Esophagus squamous epithelium (tissue), 5 donors: ENCODE measurements around the gene ODAD4. TPM values are rescaled to one million over a fixed set of nuclear protein-coding genes. Genes with fewer than 3 reads are reported as not detected.

Experiments used
- DNase-seq: peaks from one replicate; lab custom pipeline; 2025; lab: John Stamatoyannopoulos, UW
- H3K27ac ChIP-seq, 4 donors: fragments of 200-600 bp; sonication (generic); one replicate each; pipeline ENCODE4 v1.5.1; 2016 to 2019; ENCODE audit warnings: mild to moderate bottlenecking in 1 of 4
- H3K27me3 ChIP-seq, 4 donors: fragments of 200-600 bp; sonication (generic); 1 replicate in 3 of 4; 2 replicates in 1 of 4; pipeline versions ENCODE4 v1.5.1 to v1.6.0; 2017 to 2021; ENCODE audit warnings: antibody characterized with exemption in 1 of 4
- H3K36me3 ChIP-seq, 3 donors: fragments of 200-600 bp; sonication (generic); one replicate each; pipeline ENCODE4 v1.5.1; 2016 to 2019
- H3K4me1 ChIP-seq, 3 donors: fragments of 200-600 bp; sonication (generic); one replicate each; pipeline ENCODE4 v1.5.1; 2017 to 2019
- H3K4me3 ChIP-seq, 4 donors: fragments of 200-600 bp; sonication (generic); 1 replicate in 3 of 4; 2 replicates in 1 of 4; pipeline ENCODE4 v1.5.1; 2016 to 2019; ENCODE audit warnings: mild to moderate bottlenecking in 2 of 4, moderate library complexity in 1 of 4
- H3K9me3 ChIP-seq, 3 donors: fragments of 200-600 bp; sonication (generic); one replicate each; pipeline ENCODE4 v1.5.1; 2016 to 2019
- CTCF ChIP-seq, 6 experiments: fragments of 450-650 bp in 4 of 6; fragments of 200-600 bp in 2 of 6; sonication (generic) in 2 of 6; IDR thresholded peaks; one replicate each; pipeline ENCODE4 v1.5.1; 2016 to 2019; ENCODE audit warnings: antibody characterized with exemption in 6 of 6, mild to moderate bottlenecking in 4 of 6, moderate library complexity in 4 of 6
- POLR2A ChIP-seq, 4 donors: fragments of 450-650 bp; IDR thresholded peaks; one replicate each; pipeline ENCODE4 v1.6.1; 2017; ENCODE audit warnings: antibody characterized with exemption in 4 of 4, mild to moderate bottlenecking in 4 of 4, moderate library complexity in 3 of 4
- WGBS, 2 donors: methylation state at CpG; one replicate each; pipeline ENCODE4 v1.1.5; 2018; 5-methylcytosine and 5-hydroxymethylcytosine counted together
- intact Hi-C: fragments of 100-400 bp; cut with DNase I; formaldehyde crosslinking; loops from one replicate; pipeline ENCODE4 v1.15.0; 2022
- total RNA-seq, 4 donors: library from RNA; depleted of rRNA; stranded (reverse); fragments of >200 nt; gene quantifications; one replicate each; pipeline ENCODE4 v1.1.0, GENCODE V29; 2016
- donor health status: DM: yes; HTN: yes; CAD: no.

ODAD4 gene
- total RNA-seq, 4 donors from 2014 or later: 0.38 TPM; not detected in 3

GRCh38 chr17:41971721-41972523, 41.5 kb downstream of the ODAD4 start:
- peaks cover 65 to 98% (median 66%) of the 10 kb centered on the region in 3 donors for H3K4me1 ChIP-seq
- H3K27ac ChIP-seq: peak overlapping the region in 2 of 4 donors; percentile 88

GRCh38 chr17:41972571-41973407, 42.4 kb downstream of the ODAD4 start:
- intact Hi-C loops: no loop called here
- Histone ChIP-seq H3K4me1 (peaks cover 67 to 100% (median 68%) of the 10 kb centered on the region in 3 donors), H3K36me3 (peaks cover 21 to 100% (median 46%) of the 10 kb centered on the region in 3 donors), H3K27me3 (no peaks in the 10 kb centered on the region), H3K4me3 (no peak overlapping the region), H3K9me3 (no peaks in the 10 kb centered on the region), H3K27ac (peak overlapping the region; percentile 32 to 88 (median 72))
- no peak for TF ChIP-seq POLR2A (IDR thresholded peaks at IDR 0.05)
- no peak for TF ChIP-seq CTCF (IDR thresholded peaks at IDR 0.05)
- WGBS, 2 donors: 55 to 57% methylated on average over 16 to 18 of the region's 22 CpGs
- DNase-seq: no peak

More at GRCh38 chr17:41971721-41972523, 41.5 kb downstream of the ODAD4 start:
- 83 to 92% methylated on average over 6 to 13 of the region's 18 CpGs for WGBS, 2 donors
- H3K36me3 ChIP-seq: peaks cover 16 to 92% (median 46%) of the 10 kb centered on the region in 3 donors
- TF ChIP-seq POLR2A (IDR thresholded peaks at IDR 0.05) (no peak), CTCF (IDR thresholded peaks at IDR 0.05) (no peak)
- intact Hi-C loops: no loop called here
- no peaks in the 10 kb centered on the region for H3K27me3 ChIP-seq
- H3K9me3 ChIP-seq: no peaks in the 10 kb centered on the region
- no peak for DNase-seq
- H3K4me3 ChIP-seq: no peak overlapping the region

GRCh38 chr17:41973408-41973811, 43.0 kb downstream of the ODAD4 start:
- H3K4me1 ChIP-seq: peaks cover 64 to 100% (median 67%) of the 10 kb centered on the region in 3 donors
- H3K27me3 ChIP-seq: no peaks in the 10 kb centered on the region
- H3K27ac ChIP-seq: peak overlapping the region; percentile 32 to 88 (median 72)
- WGBS, 2 donors: 78% methylated on average over 13 of the region's 19 CpGs; no CpG with 5 or more reads in 1 of the 2 donors
- TF ChIP-seq POLR2A (IDR thresholded peaks at IDR 0.05): no peak
- no peak for TF ChIP-seq CTCF (IDR thresholded peaks at IDR 0.05)
- peaks cover 21 to 100% (median 46%) of the 10 kb centered on the region in 3 donors for H3K36me3 ChIP-seq
- no peaks in the 10 kb centered on the region for H3K9me3 ChIP-seq
- no peak for DNase-seq
- intact Hi-C loops: no loop called here
- no peak overlapping the region for H3K4me3 ChIP-seq

GRCh38 chr17:41974031-41974430, 43.6 kb downstream of the ODAD4 start:
- intact Hi-C loops: no loop called here
- Histone ChIP-seq H3K9me3 (no peaks in the 10 kb centered on the region), H3K4me3 (no peak overlapping the region), H3K27me3 (no peaks in the 10 kb centered on the region), H3K36me3 (peaks cover 21 to 100% (median 46%) of the 10 kb centered on the region in 3 donors), H3K4me1 (peaks cover 64 to 100% (median 66%) of the 10 kb centered on the region in 3 donors), H3K27ac (peak overlapping the region in 2 of 4 donors; percentile 88)
- no peak for TF ChIP-seq POLR2A (IDR thresholded peaks at IDR 0.05)
- TF ChIP-seq CTCF (IDR thresholded peaks at IDR 0.05): no peak
- WGBS, 2 donors: 100% methylated on average over 1 of the region's 6 CpGs; no CpG with 5 or more reads in 1 of the 2 donors
- no peak for DNase-seq
